HepG2 (cell line): Measurements from ENCODE around the gene PPP1R2C. TPM values are rescaled to one million over a fixed set of nuclear protein-coding genes. Genes with fewer than 3 reads are reported as not detected.

ENCODE experiments used
- ATAC-seq: fragments of 200-7000 bp; cut with Tn5 transposase; 3 replicates; pipeline ENCODE4 v1.9.1; 2020; ENCODE audit warnings: mild to moderate bottlenecking, moderate library complexity
- BruUV-seq: library from RNA; stranded (reverse); fragments of 400-500 nt; replicated peaks from 2 replicates; lab custom pipeline; 2021; lab: Mats Ljungman, UMichigan
- CTCF ChIA-PET: fragments of 300-600 bp; formaldehyde crosslinking; extraction: SDS; loops from one replicate; lab custom pipeline; 2021; ENCODE audit warnings: low total read pairs, inconsistent platforms, low intra/inter-chr PET ratio; lab: Yijun Ruan, JAX
- POLR2A ChIA-PET: fragments of 350-600 bp; sonication (Branson Sonifier 250); formaldehyde crosslinking; loops from one replicate; lab custom pipeline; 2020; ENCODE audit warnings: antibody characterized with exemption, inconsistent platforms; lab: Yijun Ruan, JAX
- DNase-seq: peaks from one replicate; pipeline ENCODE4 v3.0.0-alpha.2; 2015; ENCODE audit warnings: low spot score
- FAIRE-seq: peaks from 3 replicates; lab custom pipeline; 2011; peaks lifted over from hg19 to GRCh38; lab: Jason Lieb, UNC
- H2AFZ ChIP-seq: one replicate; pipeline ENCODE4 v1.6.1; 2011; ENCODE audit warnings: low read length, inconsistent platforms
- H3K27ac ChIP-seq: fragments of 300-600 bp; 3 replicates; pipeline ENCODE4 v1.8.0; 2011; ENCODE audit warnings: mixed run types, mild to moderate bottlenecking, mixed read lengths, low read length, inconsistent platforms; ENCODE audit not compliant: insufficient read depth; ENCODE audit errors: extremely low read length
- H3K27me3 ChIP-seq, 2 experiments: fragments of 200-600 bp in 1 of 2; 2 replicates in 1 of 2; 3 replicates in 1 of 2; pipeline versions ENCODE4 v1.6.0 to v1.8.0; 2011; ENCODE audit warnings: low read length in 2 of 2, mild to moderate bottlenecking in 2 of 2, moderate library complexity in 2 of 2, inconsistent platforms in 1 of 2; ENCODE audit not compliant: insufficient read depth in 2 of 2, control insufficient read depth in 1 of 2
- H3K36me3 ChIP-seq, 2 experiments: fragments of 200-600 bp in 1 of 2; replicated peaks in 1 of 2; 2 replicates in 1 of 2; 3 replicates in 1 of 2; pipeline versions ENCODE4 v1.5.1 to v1.8.0; 2011; ENCODE audit warnings: low read length in 2 of 2, inconsistent platforms in 1 of 2; ENCODE audit not compliant: insufficient read depth in 2 of 2, control insufficient read depth in 1 of 2
- H3K4me1 ChIP-seq: 2 replicates; pipeline ENCODE4 v1.5.1; 2012; ENCODE audit warnings: low read length, inconsistent platforms; ENCODE audit not compliant: insufficient read depth
- H3K4me2 ChIP-seq: 2 replicates; pipeline ENCODE4 v1.6.0; 2011; ENCODE audit warnings: low read depth, low read length, inconsistent platforms
- H3K4me3 ChIP-seq, 3 experiments: fragments of 200-600 bp in 1 of 3; sonication (generic), shearing (Covaris generic) in 1 of 3; replicated peaks in 1 of 3; 2 replicates each; pipeline ENCODE4 v1.5.1; 2011 to 2016; ENCODE audit warnings: low read length in 3 of 3, inconsistent platforms in 2 of 3, low read depth in 2 of 3, mild to moderate bottlenecking in 2 of 3, control low read depth in 1 of 3, mixed read lengths in 1 of 3; ENCODE audit not compliant: insufficient read depth in 1 of 3
- H3K79me2 ChIP-seq: one replicate; pipeline ENCODE4 v1.6.1; 2011; ENCODE audit warnings: low read length, inconsistent platforms; ENCODE audit not compliant: insufficient read depth
- H3K9ac ChIP-seq: 2 replicates; pipeline ENCODE4 v1.6.0; 2011; ENCODE audit warnings: mild to moderate bottlenecking, low read depth, low read length, inconsistent platforms; ENCODE audit not compliant: insufficient read depth
- H3K9me3 ChIP-seq: 2 replicates; pipeline ENCODE4 v1.5.1; 2012; ENCODE audit warnings: mild to moderate bottlenecking, low read length
- H4K20me1 ChIP-seq: 2 replicates; pipeline ENCODE4 v1.6.0; 2011; ENCODE audit warnings: inconsistent platforms, mild to moderate bottlenecking, low read length, moderate library complexity; ENCODE audit not compliant: insufficient read depth
- IRF2 ChIP-seq: IDR thresholded peaks from 2 replicates; pipeline ENCODE4 v1.6.1; 2018; ENCODE audit warnings: missing genetic modification reagents, missing compliant biosample characterization
- ZFP37 ChIP-seq: sonication (generic); formaldehyde crosslinking; IDR thresholded peaks from 2 replicates; pipeline ENCODE4 v1.4.0; 2020; ENCODE audit warnings: missing genetic modification reagents, borderline replicate concordance
- ZMYM4 ChIP-seq: sonication (generic); formaldehyde crosslinking; IDR thresholded peaks from 2 replicates; pipeline ENCODE4 v1.8.1; 2023; ENCODE audit warnings: mild to moderate bottlenecking, missing genetic modification reagents
- ZNF782 ChIP-seq: sonication (generic); formaldehyde crosslinking; IDR thresholded peaks from 2 replicates; pipeline ENCODE4 v1.4.0; 2020; ENCODE audit warnings: missing genetic modification reagents, mild to moderate bottlenecking, borderline replicate concordance
- ZNF891 ChIP-seq: sonication (generic); formaldehyde crosslinking; IDR thresholded peaks from 2 replicates; pipeline ENCODE4 v1.5.0; 2020; ENCODE audit warnings: mild to moderate bottlenecking, missing genetic modification reagents
- WGBS: methylation state at CpG from one replicate; pipeline ENCODE4 v1.1.6; 2017; ENCODE audit warnings: low lambda C conversion rate; 5-methylcytosine and 5-hydroxymethylcytosine counted together
- in situ Hi-C: cut with HindIII; loops from 2 replicates; pipeline ENCODE4 v1.10.0; 2017; ENCODE audit warnings: low pct_unique_long_range_greater_than_20kb; ENCODE audit not compliant: extremely low pct_ligation_motif_present
- intact Hi-C: fragments of 100-400 bp; cut with micrococcal nuclease; formaldehyde crosslinking; loops from one replicate; pipeline ENCODE4 v1.10.0; 2022; ENCODE audit not compliant: unreplicated experiment
- polyA plus RNA-seq, 8 experiments: library from polyadenylated mRNA; depleted of rRNA in 3 of 8; stranded (reverse) in 7 of 8; unstranded in 1 of 8; fragments of >200 nt; fragmentation: Illumina TruSeq in 4 of 8; extraction: Trizol in 4 of 8; gene quantifications; 2 replicates each; pipeline versions ENCODE4 v1.2.1 to v1.2.3, GENCODE V29; 2011 to 2016; ENCODE audit warnings: low read depth in 4 of 8, missing spikeins in 1 of 8, mixed read lengths in 1 of 8; ENCODE audit not compliant: insufficient read depth in 1 of 8
- total RNA-seq, 5 experiments: library from RNA; depleted of rRNA; stranded (reverse); fragments of >200 nt; fragmentation: Illumina TruSeq; extraction: Trizol; gene quantifications; 2 replicates each; pipeline ENCODE4 v1.2.3, GENCODE V29; 2016; ENCODE audit warnings: low read depth in 1 of 5
- TF ChIP-seq, protein P1 (sequence below): IDR thresholded peaks from 2 replicates; pipeline ENCODE4 v1.6.1; 2016; ENCODE audit warnings: low read depth, missing genetic modification reagents, missing compliant biosample characterization

Gene PPP1R2C
- total and polyA plus RNA-seq, 2 of the 13 experiments (the other 11 are each of a cell fraction or from before 2014, with no cell fraction given) = not detected

DNA sequence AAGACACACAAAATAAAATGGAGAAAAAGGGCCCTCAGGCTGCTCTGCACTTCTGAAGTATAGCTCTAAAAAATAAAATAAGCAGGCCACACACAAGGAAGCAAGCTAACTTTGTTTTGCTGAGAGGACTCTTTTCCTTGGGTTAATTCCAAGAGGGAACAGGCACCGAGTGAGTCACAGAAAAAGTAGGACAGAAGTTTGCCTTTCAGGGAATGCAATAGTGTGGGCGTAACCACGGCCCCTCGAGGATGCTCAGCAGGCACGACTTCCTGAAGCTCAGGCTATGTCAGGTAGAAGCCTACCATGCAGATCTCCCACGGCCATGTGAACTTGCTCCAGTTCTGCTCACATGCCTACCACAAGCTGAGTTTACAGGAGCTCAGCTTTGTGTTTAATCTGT lies 22.1 kb downstream of the PPP1R2C start (continued):
- TF ChIP-seq, protein P1, sequence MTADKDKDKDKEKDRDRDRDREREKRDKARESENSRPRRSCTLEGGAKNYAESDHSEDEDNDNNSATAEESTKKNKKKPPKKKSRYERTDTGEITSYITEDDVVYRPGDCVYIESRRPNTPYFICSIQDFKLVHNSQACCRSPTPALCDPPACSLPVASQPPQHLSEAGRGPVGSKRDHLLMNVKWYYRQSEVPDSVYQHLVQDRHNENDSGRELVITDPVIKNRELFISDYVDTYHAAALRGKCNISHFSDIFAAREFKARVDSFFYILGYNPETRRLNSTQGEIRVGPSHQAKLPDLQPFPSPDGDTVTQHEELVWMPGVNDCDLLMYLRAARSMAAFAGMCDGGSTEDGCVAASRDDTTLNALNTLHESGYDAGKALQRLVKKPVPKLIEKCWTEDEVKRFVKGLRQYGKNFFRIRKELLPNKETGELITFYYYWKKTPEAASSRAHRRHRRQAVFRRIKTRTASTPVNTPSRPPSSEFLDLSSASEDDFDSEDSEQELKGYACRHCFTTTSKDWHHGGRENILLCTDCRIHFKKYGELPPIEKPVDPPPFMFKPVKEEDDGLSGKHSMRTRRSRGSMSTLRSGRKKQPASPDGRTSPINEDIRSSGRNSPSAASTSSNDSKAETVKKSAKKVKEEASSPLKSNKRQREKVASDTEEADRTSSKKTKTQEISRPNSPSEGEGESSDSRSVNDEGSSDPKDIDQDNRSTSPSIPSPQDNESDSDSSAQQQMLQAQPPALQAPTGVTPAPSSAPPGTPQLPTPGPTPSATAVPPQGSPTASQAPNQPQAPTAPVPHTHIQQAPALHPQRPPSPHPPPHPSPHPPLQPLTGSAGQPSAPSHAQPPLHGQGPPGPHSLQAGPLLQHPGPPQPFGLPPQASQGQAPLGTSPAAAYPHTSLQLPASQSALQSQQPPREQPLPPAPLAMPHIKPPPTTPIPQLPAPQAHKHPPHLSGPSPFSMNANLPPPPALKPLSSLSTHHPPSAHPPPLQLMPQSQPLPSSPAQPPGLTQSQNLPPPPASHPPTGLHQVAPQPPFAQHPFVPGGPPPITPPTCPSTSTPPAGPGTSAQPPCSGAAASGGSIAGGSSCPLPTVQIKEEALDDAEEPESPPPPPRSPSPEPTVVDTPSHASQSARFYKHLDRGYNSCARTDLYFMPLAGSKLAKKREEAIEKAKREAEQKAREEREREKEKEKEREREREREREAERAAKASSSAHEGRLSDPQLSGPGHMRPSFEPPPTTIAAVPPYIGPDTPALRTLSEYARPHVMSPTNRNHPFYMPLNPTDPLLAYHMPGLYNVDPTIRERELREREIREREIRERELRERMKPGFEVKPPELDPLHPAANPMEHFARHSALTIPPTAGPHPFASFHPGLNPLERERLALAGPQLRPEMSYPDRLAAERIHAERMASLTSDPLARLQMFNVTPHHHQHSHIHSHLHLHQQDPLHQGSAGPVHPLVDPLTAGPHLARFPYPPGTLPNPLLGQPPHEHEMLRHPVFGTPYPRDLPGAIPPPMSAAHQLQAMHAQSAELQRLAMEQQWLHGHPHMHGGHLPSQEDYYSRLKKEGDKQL (CRISPR knock-in tag) = no peak
- TF ChIP-seq ZNF782 (CRISPR knock-in tag) = no peak

DNA sequence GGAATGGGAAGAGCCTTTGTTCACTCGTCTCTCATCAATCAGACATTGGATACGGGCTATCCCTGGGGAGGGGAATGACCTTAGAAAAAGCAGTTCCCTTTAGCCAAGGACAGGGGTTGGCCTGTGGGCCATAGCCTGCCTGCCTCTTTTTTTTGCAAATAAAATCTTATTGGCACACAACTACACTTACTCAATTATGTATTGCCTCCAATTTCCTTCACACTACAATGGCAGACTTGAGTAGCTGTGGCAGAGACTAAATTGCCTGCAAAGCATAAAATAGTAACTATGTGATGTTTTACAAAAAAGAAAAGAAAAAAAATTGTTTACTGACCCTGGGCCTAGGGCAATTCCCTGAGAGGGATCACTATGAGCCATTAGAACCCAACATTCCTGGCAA lies 23.4 kb downstream of the PPP1R2C start:
- POLR2A ChIA-PET = no interaction called here
- Histone ChIP-seq H3K4me2 (no peak overlapping the region), H2AFZ (no peak overlapping the region), H3K4me3 (no peak overlapping the region), H3K27me3 (no peaks in the 10 kb centered on the region), H4K20me1 (no peaks in the 10 kb centered on the region), H3K9ac (no peak overlapping the region), H3K4me1 (no peaks in the 10 kb centered on the region), H3K79me2 (no peaks in the 10 kb centered on the region), H3K9me3 (no peaks in the 10 kb centered on the region), H3K36me3 (no peaks in the 10 kb centered on the region), H3K27ac (no peak overlapping the region)
- FAIRE-seq (no peak), DNase-seq (no peak), ATAC-seq (no peak)
- intact Hi-C loops = no loop called here
- TF ChIP-seq ZFP37 (CRISPR knock-in tag) = no peak
- TF ChIP-seq IRF2 (CRISPR knock-in tag) = no peak
- TF ChIP-seq ZNF891 (CRISPR knock-in tag) = no peak
- no peak for TF ChIP-seq ZMYM4
- CTCF ChIA-PET = no interaction called here
- no CpG with 5 or more reads among the region's 2 CpGs for WGBS
- BruUV-seq = no TSS peak
- in situ Hi-C loops = no loop called here
